B cell (primary cell): ENCODE measurements around the gene PHPT1.

Experiments
- CTCF ChIP-seq: fragments of 200-600 bp; IDR thresholded peaks from one replicate; pipeline ENCODE4 v1.8.0; 2022; ENCODE audit warnings: antibody characterized with exemption, mild to moderate bottlenecking
- EZH2 ChIP-seq: IDR thresholded peaks from 2 replicates; pipeline ENCODE4 v1.6.1; 2012; ENCODE audit warnings: borderline replicate concordance, low read depth, mild to moderate bottlenecking, moderate library complexity, low read length; ENCODE audit not compliant: insufficient read depth, poor library complexity, severe bottlenecking

DNA sequence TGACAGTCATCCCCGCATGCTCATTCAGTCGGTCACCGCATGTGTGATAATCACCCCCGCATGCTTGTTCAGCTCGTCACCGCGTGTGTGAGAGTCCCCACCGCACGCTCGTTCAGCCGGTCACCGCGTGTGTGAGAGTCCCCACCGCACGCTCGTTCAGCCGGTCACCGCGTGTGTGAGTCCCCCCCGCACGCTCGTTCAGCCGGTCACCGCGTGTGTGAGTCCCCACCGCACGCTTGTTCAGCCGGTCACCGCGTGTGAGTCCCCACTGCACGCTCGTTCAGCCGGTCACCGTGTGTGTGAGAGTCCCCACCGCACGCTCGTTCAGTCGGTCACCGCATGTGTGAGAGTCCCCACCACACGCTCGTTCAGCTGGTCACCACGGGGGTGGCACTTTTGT is 40.6 kb downstream of the PHPT1 start:
- no peak for TF ChIP-seq CTCF
- TF ChIP-seq EZH2 = no peak
